GM12878 (cell line): Measurements from ENCODE around the gene SERINC1. TPM values are rescaled to one million over a fixed set of nuclear protein-coding genes. Genes with fewer than 3 reads are reported as not detected.

Source experiments
- ATAC-seq: fragments of 200-7000 bp; cut with Tn5 transposase; 3 replicates; pipeline ENCODE4 v1.9.1; 2020; ENCODE audit warnings: mild to moderate bottlenecking, moderate library complexity
- BruUV-seq: library from RNA; stranded (reverse); fragments of 400-500 nt; replicated peaks from 2 replicates; lab custom pipeline; 2021; lab: Mats Ljungman, UMichigan
- CTCF ChIA-PET: fragments of 300-600 bp; sonication (Branson Sonifier 250); formaldehyde crosslinking; extraction: SDS; loops from one replicate; lab custom pipeline; 2021; ENCODE audit warnings: inconsistent platforms; lab: Yijun Ruan, JAX
- POLR2A ChIA-PET: fragments of 350-600 bp; formaldehyde crosslinking; extraction: SDS; loops from one replicate; lab custom pipeline; 2021; ENCODE audit warnings: inconsistent platforms; lab: Charles Lee
- RAD21 ChIA-PET: fragments of 300-600 bp; sonication (Branson Sonifier 250); formaldehyde crosslinking; loops from one replicate; lab custom pipeline; 2023; ENCODE audit warnings: antibody characterized with exemption; ENCODE audit not compliant: unreplicated experiment; lab: Charles Lee
- SMC1A ChIA-PET: fragments of 300-600 bp; sonication (Branson Sonifier 250); formaldehyde crosslinking; loops from one replicate; lab custom pipeline; 2023; ENCODE audit not compliant: unreplicated experiment, uncharacterized antibody; lab: Charles Lee
- DNase-seq: peaks from one replicate; pipeline ENCODE4 v3.0.0-alpha.2; 2011; ENCODE audit warnings: low read depth, low spot score
- FAIRE-seq: peaks from 3 replicates; lab custom pipeline; 2011; peaks lifted over from hg19 to GRCh38; lab: Jason Lieb, UNC
- H2AFZ ChIP-seq: 2 replicates; pipeline ENCODE4 v1.6.0; 2011; ENCODE audit warnings: low read depth, low read length, control low read depth; ENCODE audit not compliant: control insufficient read depth
- H3K27ac ChIP-seq: 2 replicates; pipeline ENCODE4 v1.5.1; 2011; ENCODE audit warnings: control low read depth; ENCODE audit not compliant: control insufficient read depth, insufficient read depth
- H3K27me3 ChIP-seq, 2 experiments: replicated peaks in 1 of 2; 2 replicates each; pipeline versions ENCODE4 v1.6.0 to v1.6.1; 2011; ENCODE audit warnings: low read length in 1 of 2; ENCODE audit not compliant: control insufficient read depth in 2 of 2, insufficient read depth in 2 of 2
- H3K36me3 ChIP-seq, 2 experiments: 2 replicates each; pipeline ENCODE4 v1.5.1; 2011; ENCODE audit warnings: low read length in 1 of 2; ENCODE audit not compliant: control insufficient read depth in 2 of 2, insufficient read depth in 2 of 2
- H3K4me1 ChIP-seq: 2 replicates; pipeline ENCODE4 v1.6.1; 2011; ENCODE audit warnings: mild to moderate bottlenecking, low read length, moderate library complexity, mixed read lengths; ENCODE audit not compliant: control insufficient read depth, insufficient read depth
- H3K4me2 ChIP-seq: 2 replicates; pipeline ENCODE4 v1.6.0; 2011; ENCODE audit warnings: control low read depth; ENCODE audit not compliant: control insufficient read depth, insufficient read depth
- H3K4me3 ChIP-seq: fragments of 200-600 bp; sonication (generic); 2 replicates; pipeline ENCODE4 v1.5.1; 2016
- H3K79me2 ChIP-seq: 2 replicates; pipeline ENCODE4 v1.6.0; 2011; ENCODE audit warnings: low read length; ENCODE audit not compliant: control insufficient read depth, insufficient read depth
- H3K9ac ChIP-seq: 2 replicates; pipeline ENCODE4 v1.8.0; 2011; ENCODE audit warnings: low read length, control low read depth, mixed read lengths; ENCODE audit not compliant: control insufficient read depth, insufficient read depth
- H3K9me3 ChIP-seq: replicated peaks from 3 replicates; pipeline ENCODE4 v1.5.1; 2011; ENCODE audit warnings: mild to moderate bottlenecking, low read length; ENCODE audit not compliant: control insufficient read depth, insufficient read depth
- H4K20me1 ChIP-seq: 2 replicates; pipeline ENCODE4 v1.6.0; 2011; ENCODE audit not compliant: control insufficient read depth, insufficient read depth
- ATF2 ChIP-seq: IDR thresholded peaks from 2 replicates; pipeline ENCODE4 v1.6.1; 2012; ENCODE audit warnings: low read length, inconsistent platforms
- CREB1 ChIP-seq: IDR thresholded peaks from 2 replicates; pipeline ENCODE4 v1.6.1; 2012; ENCODE audit warnings: low read depth, mild to moderate bottlenecking, inconsistent platforms
- EGR1 ChIP-seq, 2 experiments: IDR thresholded peaks; 1 replicate in 1 of 2; 2 replicates in 1 of 2; pipeline ENCODE4 v1.6.1; 2011 to 2012; ENCODE audit warnings: low read depth in 2 of 2, low read length in 2 of 2, borderline replicate concordance in 1 of 2, mild to moderate bottlenecking in 1 of 2, moderate library complexity in 1 of 2
- HDAC2 ChIP-seq: fragments of 200-600 bp; sonication (generic); IDR thresholded peaks from 2 replicates; pipeline ENCODE4 v1.6.1; 2017
- IKZF1 ChIP-seq: fragments of 450-650 bp; conservative IDR thresholded peaks from 2 replicates; pipeline ENCODE4 v1.6.1; 2017; ENCODE audit warnings: antibody characterized with exemption, mild to moderate bottlenecking
- NFYB ChIP-seq: IDR thresholded peaks from 2 replicates; pipeline ENCODE4 v1.6.1; 2011; ENCODE audit warnings: low read depth, mild to moderate bottlenecking, low read length, improper control_type of control experiment, moderate library complexity; ENCODE audit not compliant: insufficient read depth
- RAD21 ChIP-seq: IDR thresholded peaks from 2 replicates; pipeline ENCODE4 v1.6.1; 2011; ENCODE audit warnings: mild to moderate bottlenecking, low read depth, low read length, moderate library complexity; ENCODE audit not compliant: insufficient read depth
- SMAD1 ChIP-seq: fragments of 450-650 bp; IDR thresholded peaks from 2 replicates; pipeline ENCODE4 v1.6.1; 2018; ENCODE audit warnings: mild to moderate bottlenecking, low read depth; ENCODE audit not compliant: partially characterized antibody
- TARDBP ChIP-seq: IDR thresholded peaks from 2 replicates; pipeline ENCODE4 v1.6.1; 2016; ENCODE audit warnings: borderline replicate concordance
- TBL1XR1 ChIP-seq: IDR thresholded peaks from 2 replicates; pipeline ENCODE4 v1.6.1; 2012; ENCODE audit warnings: low read depth, low read length, improper control_type of control experiment
- WRNIP1 ChIP-seq: IDR thresholded peaks from 2 replicates; pipeline ENCODE4 v1.6.1; 2011; ENCODE audit warnings: low read depth, low read length, improper control_type of control experiment, borderline replicate concordance
- ZNF592 ChIP-seq: fragments of 450-650 bp; IDR thresholded peaks from 2 replicates; pipeline ENCODE4 v1.6.1; 2017; ENCODE audit warnings: mild to moderate bottlenecking, moderate library complexity
- WGBS: methylation state at CpG from one replicate; pipeline ENCODE4 v1.1.6; 2016; ENCODE audit warnings: low lambda C conversion rate; ENCODE audit not compliant: insufficient replicate concordance, insufficient coverage; ENCODE audit errors: missing lambda C conversion rate; 5-methylcytosine and 5-hydroxymethylcytosine counted together
- in situ Hi-C: fragments of 300-500 bp; cut with MboI; formaldehyde crosslinking; loops from 9 replicates; pipeline ENCODE4 v1.14.3; 2018; ENCODE audit warnings: mixed read lengths
- intact Hi-C: fragments of 100-400 bp; cut with micrococcal nuclease; formaldehyde crosslinking; loops from one replicate; pipeline ENCODE4 v1.14.2; 2022; ENCODE audit not compliant: unreplicated experiment
- polyA plus RNA-seq, 11 experiments: library from polyadenylated mRNA; depleted of rRNA in 4 of 11; unstranded in 6 of 11; stranded (reverse) in 5 of 11; fragments of >200 nt; fragmentation: Nextera tagmentation in 4 of 11; fragmentation: Illumina TruSeq in 1 of 11; extraction: Ambion mirVana in 4 of 11; extraction: Trizol in 1 of 11; gene quantifications; 1 replicate in 1 of 11; 2 replicates in 10 of 11; pipeline versions ENCODE4 v1.2.1 to v1.2.3, GENCODE V29; 2011 to 2016; ENCODE audit warnings: inconsistent platforms in 2 of 11, missing spikeins in 2 of 11, low read depth in 1 of 11
- total RNA-seq, 4 experiments: library from RNA; depleted of rRNA in 3 of 4; stranded (reverse); fragments of >200 nt in 3 of 4; fragmentation: Illumina TruSeq in 1 of 4; extraction: Trizol in 1 of 4; gene quantifications; 2 replicates each; pipeline versions ENCODE4 v1.2.1 to v1.2.3, GENCODE V29; 2013 to 2021
- TF ChIP-seq, protein P1 (sequence below): fragments of 450-650 bp; IDR thresholded peaks from 2 replicates; pipeline ENCODE4 v1.6.1; 2018; ENCODE audit warnings: mild to moderate bottlenecking, low read depth, moderate library complexity; ENCODE audit not compliant: partially characterized antibody
- TF ChIP-seq, protein P2 (sequence below): fragments of 450-650 bp; conservative IDR thresholded peaks from 2 replicates; pipeline ENCODE4 v1.6.1; 2017; ENCODE audit warnings: mild to moderate bottlenecking, moderate library complexity

The SERINC1 gene
- total and polyA plus RNA-seq, 10 of the 15 experiments (the other 5 are each of a cell fraction or from before 2014, with no cell fraction given) = 18.5 to 45.7 (median 31.1) TPM

- DNase-seq (no peak), ATAC-seq (no peak), FAIRE-seq (no peak)
- POLR2A ChIA-PET = no interaction called here
- BruUV-seq = no TSS peak
- RAD21 ChIA-PET = interaction anchor here (0.8 kb wide), 1 partner anchor 28 kb away, joined by 3 read pairs; no protein-coding TSS in a partner anchor
- WGBS = 54% methylated on average over 4 of the region's 4 CpGs
- H3K4me2 ChIP-seq = no peak overlapping the region
- H4K20me1 ChIP-seq = no peaks in the 10 kb centered on the region
- no peak overlapping the region for H3K27ac ChIP-seq
- H3K27me3 ChIP-seq = no peaks in the 10 kb centered on the region
- H3K4me1 ChIP-seq = no peaks in the 10 kb centered on the region
- no peaks in the 10 kb centered on the region; the same call in 2 of the 3 replicates for H3K9me3 ChIP-seq
- in situ Hi-C loops = no loop called here
- intact Hi-C loops = no loop called here
- H3K9ac ChIP-seq = no peak overlapping the region
- no peaks in the 10 kb centered on the region for H3K79me2 ChIP-seq
- CTCF ChIA-PET = interaction anchor here (0.9 to 1.2 kb wide), 2 partner anchors 10 to 29 kb away, joined by 3 to 4 read pairs; no protein-coding TSS in a partner anchor
- SMC1A ChIA-PET = no interaction called here
- no peak overlapping the region for H3K4me3 ChIP-seq
- H3K36me3 ChIP-seq = no peaks in the 10 kb centered on the region
- H2AFZ ChIP-seq = no peak overlapping the region
- TF ChIP-seq, protein P1, sequence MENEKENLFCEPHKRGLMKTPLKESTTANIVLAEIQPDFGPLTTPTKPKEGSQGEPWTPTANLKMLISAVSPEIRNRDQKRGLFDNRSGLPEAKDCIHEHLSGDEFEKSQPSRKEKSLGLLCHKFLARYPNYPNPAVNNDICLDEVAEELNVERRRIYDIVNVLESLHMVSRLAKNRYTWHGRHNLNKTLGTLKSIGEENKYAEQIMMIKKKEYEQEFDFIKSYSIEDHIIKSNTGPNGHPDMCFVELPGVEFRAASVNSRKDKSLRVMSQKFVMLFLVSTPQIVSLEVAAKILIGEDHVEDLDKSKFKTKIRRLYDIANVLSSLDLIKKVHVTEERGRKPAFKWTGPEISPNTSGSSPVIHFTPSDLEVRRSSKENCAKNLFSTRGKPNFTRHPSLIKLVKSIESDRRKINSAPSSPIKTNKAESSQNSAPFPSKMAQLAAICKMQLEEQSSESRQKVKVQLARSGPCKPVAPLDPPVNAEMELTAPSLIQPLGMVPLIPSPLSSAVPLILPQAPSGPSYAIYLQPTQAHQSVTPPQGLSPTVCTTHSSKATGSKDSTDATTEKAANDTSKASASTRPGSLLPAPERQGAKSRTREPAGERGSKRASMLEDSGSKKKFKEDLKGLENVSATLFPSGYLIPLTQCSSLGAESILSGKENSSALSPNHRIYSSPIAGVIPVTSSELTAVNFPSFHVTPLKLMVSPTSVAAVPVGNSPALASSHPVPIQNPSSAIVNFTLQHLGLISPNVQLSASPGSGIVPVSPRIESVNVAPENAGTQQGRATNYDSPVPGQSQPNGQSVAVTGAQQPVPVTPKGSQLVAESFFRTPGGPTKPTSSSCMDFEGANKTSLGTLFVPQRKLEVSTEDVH = no peak
- no peak for TF ChIP-seq HDAC2
- no peak for TF ChIP-seq RAD21
- no peak for TF ChIP-seq ATF2
- TF ChIP-seq EGR1 (IDR thresholded peaks at IDR 0.05; ENCODE audit: borderline replicate concordance in 1 of 2, low read depth in 2 of 2, low read length in 2 of 2) = no peak
- TF ChIP-seq WRNIP1 = no peak
- no peak for TF ChIP-seq CREB1
- TF ChIP-seq TBL1XR1 = no peak
- no peak for TF ChIP-seq TARDBP
- TF ChIP-seq, protein P2, sequence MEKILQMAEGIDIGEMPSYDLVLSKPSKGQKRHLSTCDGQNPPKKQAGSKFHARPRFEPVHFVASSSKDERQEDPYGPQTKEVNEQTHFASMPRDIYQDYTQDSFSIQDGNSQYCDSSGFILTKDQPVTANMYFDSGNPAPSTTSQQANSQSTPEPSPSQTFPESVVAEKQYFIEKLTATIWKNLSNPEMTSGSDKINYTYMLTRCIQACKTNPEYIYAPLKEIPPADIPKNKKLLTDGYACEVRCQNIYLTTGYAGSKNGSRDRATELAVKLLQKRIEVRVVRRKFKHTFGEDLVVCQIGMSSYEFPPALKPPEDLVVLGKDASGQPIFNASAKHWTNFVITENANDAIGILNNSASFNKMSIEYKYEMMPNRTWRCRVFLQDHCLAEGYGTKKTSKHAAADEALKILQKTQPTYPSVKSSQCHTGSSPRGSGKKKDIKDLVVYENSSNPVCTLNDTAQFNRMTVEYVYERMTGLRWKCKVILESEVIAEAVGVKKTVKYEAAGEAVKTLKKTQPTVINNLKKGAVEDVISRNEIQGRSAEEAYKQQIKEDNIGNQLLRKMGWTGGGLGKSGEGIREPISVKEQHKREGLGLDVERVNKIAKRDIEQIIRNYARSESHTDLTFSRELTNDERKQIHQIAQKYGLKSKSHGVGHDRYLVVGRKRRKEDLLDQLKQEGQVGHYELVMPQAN = no peak
- TF ChIP-seq ZNF592 = no peak
- no peak for TF ChIP-seq IKZF1
- no peak for TF ChIP-seq SMAD1
- TF ChIP-seq NFYB = no peak
Measured at GRCh38 chr6:122501475-122501874, 29.9 kb upstream of the SERINC1 start.
